LoVo (cell line): Measurements from ENCODE around the gene TUBB2B.

ENCODE experiments used
- DNase-seq: peaks from one replicate; pipeline ENCODE4 v3.0.0-alpha.2; 2016; ENCODE audit warnings: low spot score

TUBB2B gene

DNA sequence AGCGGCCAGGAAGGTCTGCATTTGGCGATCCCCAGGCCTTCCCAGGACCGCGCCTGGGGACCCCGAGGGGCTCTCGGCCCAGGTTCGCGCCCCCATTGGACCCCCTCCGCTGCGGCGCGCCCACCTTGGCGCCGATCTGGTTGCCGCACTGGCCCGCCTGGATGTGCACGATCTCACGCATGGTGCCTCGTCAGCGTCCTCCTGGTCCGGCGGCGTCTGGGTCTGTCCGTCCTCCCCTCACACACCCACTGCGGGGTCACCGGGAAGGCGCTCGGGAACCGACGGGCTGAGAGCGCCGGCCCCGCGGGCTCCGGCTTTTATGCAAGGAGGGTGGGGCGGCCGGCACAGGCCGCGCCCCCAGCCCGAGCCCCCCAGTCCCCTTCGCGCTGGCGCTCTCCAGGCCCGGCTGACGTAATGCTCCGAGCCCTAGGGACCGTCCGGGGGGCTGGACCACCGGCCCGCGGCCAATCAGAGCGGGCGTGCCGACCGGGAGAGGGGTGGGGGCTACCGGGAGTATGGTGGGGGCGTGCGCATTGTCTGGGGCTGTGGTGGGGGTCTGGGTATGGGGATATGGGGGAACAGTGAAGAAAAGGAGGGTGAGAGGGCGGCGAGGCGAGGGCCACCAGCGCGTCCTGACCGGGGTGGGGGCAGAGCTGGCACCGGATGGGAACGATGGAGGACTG lies at the start of gene TUBB2B:
Gene TUBB2B, minus strand, starts transcription at position 291 of the 683 bp plus-strand sequence. Its CDS starts 110 bp downstream, at position 181.
- DNase-seq: peak; percentile 25

- DNase-seq: no peak
These were observed 49.8 kb upstream of the TUBB2B start for GRCh38 chr6:3277251-3277650.

- DNase-seq: no peak
These were observed 49.0 kb upstream of the TUBB2B start for GRCh38 chr6:3276174-3277167.

- DNase-seq: no peak
These were observed 46.5 kb upstream of the TUBB2B start for GRCh38 chr6:3273707-3274521.

DNA sequence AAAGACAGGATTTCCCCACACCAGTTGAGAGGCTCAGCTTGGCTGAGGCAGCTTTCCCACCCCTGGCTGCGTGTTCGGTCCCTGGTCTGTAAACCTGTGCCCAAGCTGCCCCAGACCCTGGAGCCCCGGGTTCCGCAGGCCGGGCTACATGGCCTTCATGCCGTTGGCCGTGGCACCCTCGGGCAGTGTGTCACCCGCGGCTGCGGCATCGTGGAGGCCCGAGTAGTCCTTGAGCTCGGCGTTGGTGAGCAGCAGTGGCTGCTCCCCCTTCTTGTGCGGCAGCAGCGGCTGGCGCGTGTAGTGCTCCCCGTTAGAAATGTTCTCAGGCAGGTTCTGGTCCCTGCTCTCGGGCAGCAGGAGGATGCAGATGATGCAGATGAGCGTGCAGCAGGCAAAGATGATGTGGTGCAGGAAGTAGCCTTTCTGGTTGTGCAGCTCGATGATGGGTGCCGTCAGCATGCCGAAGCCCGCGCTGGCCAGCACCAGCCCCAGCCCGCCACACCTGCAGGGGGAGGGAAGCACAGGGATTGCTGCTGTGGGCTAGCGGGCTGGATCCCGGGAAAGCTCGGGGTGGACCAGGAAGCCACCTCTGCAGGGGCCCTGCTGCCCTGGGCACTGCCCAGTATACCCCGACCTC lies 45.6 kb upstream of the TUBB2B start:
- DNase-seq: no peak

DNA sequence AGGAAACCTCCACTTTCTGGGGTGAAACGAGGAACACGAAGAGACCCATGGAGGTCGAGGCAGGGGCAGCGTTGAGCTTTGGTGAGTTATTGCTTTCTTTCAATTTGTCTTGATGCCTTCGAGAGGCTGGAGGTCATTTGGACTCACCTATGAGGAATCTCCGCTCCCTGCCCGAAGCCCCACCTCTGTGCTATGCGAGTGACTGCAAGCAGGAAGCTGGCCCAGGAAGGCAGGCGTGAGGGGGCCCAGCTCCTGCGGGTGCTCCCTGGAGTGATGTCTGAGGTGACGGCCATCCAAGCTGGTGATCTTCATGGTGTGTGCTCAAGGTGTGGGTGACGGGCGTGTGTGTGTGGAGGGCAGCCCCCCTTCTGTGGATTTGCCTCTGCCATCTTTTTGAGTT lies 44.3 kb upstream of the TUBB2B start:
- no peak for DNase-seq

DNA sequence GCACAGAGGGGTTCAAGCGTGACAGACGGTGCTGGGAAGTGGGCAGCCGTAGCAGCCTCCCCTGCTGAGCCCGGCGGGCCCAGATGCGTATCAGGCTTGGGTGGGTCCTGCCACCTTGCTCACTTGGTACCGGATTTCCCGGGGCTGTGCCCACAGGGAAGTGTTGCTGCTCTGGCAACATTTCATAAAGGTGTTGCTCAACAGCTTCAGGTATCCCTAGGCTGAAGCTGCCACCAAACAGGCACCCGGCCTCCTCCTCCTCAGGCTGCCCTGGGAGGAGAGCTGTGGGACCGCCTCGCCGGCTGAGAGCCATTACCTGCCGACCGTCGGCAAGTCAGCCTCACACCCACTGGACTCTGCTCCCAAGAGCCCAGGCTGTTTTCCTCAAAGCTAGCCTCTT lies 42.8 kb upstream of the TUBB2B start:
- no peak for DNase-seq

DNA sequence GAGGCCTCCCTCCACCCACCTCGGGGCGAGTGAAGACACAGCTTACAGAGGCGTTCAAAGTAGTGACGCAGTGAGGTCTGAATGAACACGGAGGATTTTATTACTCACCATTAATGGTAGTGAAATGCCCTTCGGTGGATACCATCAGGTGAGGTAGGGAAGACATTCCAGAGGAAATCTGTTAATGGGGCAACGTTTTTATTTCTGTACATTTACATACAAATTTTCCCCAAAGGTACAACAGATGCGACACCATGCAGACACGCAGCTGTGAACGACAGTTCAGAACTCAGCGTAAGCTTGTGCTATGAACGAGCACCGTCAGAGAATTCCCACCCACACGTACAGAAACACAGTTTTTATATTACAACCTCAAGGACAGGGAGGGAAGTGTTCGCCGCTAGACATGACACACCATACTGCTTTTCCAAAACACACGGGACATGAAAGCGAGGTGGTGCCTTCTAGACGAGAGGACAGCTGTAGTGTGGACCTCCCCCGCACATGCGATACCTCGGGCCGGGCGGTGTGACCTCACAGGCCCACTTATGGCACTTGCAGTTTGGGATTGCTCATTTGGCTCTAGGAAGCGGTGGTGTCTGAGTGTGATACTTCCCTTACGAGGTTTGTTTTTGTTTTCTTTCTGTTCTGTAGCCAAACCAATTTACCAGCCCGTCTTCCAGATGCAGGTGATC lies 42.0 kb upstream of the TUBB2B start:
- DNase-seq: no peak

GRCh38 chr6:3268680-3269079 lies 41.2 kb upstream of the TUBB2B start:
- no peak for DNase-seq

GRCh38 chr6:3267162-3267561 lies 39.7 kb upstream of the TUBB2B start:
- DNase-seq: no peak

- DNase-seq: no peak
These were observed 38.7 kb upstream of the TUBB2B start for GRCh38 chr6:3266170-3266569.

GRCh38 chr6:3265671-3266070 lies 38.2 kb upstream of the TUBB2B start:
- DNase-seq: no peak

DNA sequence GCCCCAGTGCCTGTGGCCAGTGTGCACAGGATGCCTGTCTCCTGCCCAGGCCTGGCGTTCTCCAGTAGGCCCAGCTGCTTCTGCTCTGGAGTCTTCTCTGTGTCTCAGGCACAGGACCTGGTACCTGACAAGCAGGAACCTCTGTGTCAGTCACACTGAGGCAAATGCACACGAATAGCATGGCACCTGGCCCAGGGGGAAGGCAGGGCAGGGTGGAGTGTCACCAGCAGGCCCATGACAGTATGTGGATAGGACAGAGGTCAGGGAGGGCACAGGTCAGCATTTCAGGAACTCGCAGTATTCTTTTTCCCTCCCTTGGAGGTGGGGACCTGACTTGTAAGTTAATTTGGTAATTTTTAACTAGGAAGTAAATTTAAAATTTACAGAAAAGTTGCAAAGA lies 36.9 kb upstream of the TUBB2B start:
- DNase-seq: no peak

- no peak for DNase-seq
These were observed 35.6 kb upstream of the TUBB2B start for GRCh38 chr6:3263096-3263495.

DNA sequence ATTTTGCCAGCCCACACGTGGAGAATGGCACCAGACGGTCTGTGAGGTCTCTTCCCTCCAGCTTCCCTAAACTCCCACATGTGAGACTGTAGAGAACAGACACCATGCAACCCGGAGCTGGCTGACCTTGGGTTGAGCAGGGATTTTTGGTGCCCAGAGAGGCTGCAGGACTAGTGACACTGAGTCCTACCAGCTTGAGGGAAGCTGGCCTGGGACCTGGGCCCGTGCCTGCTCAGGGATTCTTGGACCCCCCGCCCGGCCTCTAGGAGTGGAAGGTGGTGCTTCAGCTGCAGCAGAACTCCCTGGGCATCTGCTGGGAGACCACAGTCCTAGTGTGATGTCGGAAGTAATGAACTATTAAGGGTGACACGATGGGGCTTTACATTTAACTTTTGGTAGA lies 34.5 kb upstream of the TUBB2B start:
- no peak for DNase-seq

GRCh38 chr6:3261518-3261820 lies 34.0 kb upstream of the TUBB2B start:
- no peak for DNase-seq

DNA sequence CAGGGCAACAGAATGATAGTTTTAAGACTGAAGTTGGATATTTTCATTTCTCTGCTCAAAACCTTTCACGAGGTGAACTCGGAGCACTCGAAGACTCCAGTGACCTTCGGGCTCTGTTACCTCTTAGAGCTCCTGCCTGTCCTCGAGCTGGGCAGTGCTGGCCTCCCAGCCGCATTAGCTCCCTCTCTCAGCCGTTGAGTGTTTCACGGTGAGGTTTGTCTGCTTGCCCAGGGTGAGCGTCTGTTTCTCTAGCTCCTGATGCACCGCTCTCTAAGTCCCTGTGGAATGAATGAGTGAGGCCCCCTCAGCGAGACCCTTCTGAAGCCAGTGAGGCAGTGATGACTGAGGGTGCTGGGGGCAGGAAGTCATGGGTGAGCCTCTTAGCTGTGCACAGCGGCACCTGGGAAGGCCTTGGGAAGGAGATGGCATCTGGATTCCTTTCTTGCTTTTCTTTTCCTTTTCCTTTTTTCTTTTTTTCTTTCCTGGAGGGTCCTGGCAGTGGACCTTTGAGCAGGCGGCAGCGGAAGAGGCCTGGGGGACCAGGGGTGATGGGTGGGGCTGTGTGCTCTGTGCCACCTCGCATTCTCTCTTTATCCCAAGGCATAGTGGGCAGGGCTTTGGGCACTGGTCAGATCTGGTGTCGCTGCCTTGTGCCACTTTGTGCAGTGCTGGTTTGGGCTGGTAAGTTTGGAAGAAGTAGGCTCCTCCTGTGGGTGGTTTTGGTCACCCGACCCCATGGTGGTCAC lies 33.5 kb upstream of the TUBB2B start:
- no peak for DNase-seq

DNA sequence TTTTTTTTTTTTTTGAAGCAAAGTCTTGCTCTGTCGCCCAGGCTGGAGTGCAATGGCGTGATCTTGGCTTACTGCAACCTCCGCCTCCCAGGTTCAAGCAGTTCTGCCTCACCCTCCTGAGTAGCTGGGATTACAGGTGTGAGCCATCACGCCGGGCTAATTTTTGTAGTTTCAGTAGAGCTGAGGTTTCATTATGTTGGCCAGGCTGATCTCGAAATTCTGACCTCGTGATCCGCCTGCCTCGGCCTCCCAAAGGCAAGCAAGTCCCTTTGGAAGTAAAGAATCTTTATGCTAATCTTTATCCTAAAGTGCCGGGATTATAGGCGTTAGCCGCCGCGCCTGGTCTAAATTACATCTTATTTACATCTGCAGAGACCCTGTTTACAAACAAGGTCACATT lies 32.8 kb upstream of the TUBB2B start:
- DNase-seq: no peak

- peak; percentile 15 for DNase-seq
These were observed 32.1 kb upstream of the TUBB2B start for GRCh38 chr6:3259491-3259958.

- peak; percentile 88 for DNase-seq
These were observed 31.5 kb upstream of the TUBB2B start, which contains the start of gene PSMG4 for GRCh38 chr6:3258720-3259490. TSS of gene PSMG4 (plus strand) at chr6:3258947. CDS start at chr6:3259023, 76 bp downstream.
